SK-N-SH treated with all-trans-retinoic acid at 6 μM for 48 hours (cell line): ENCODE measurements around the gene PARP11.

Experiments used
- ATAC-seq: fragments of 200-7000 bp; cut with Tn5 transposase; 3 replicates; pipeline ENCODE4 v1.9.1; 2020; ENCODE audit warnings: mild to moderate bottlenecking, moderate library complexity
- ARNTL ChIP-seq: fragments of 450-650 bp; formaldehyde crosslinking; IDR thresholded peaks from 2 replicates; pipeline ENCODE4 v1.5.0; 2020; ENCODE audit warnings: low read depth, mild to moderate bottlenecking, moderate library complexity, borderline replicate concordance
- BACH2 ChIP-seq: fragments of 250-450 bp; sonication (Bioruptor Pico); IDR thresholded peaks from 2 replicates; pipeline ENCODE4 v1.9.0; 2021; ENCODE audit warnings: mild to moderate bottlenecking, borderline replicate concordance
- CREB5 ChIP-seq: fragments of 250-450 bp; sonication (Bioruptor Pico); IDR thresholded peaks from 2 replicates; pipeline ENCODE4 v1.5.1; 2020; ENCODE audit warnings: low read depth, mild to moderate bottlenecking, moderate library complexity
- CSDC2 ChIP-seq: fragments of 250-450 bp; sonication (Bioruptor Pico); IDR thresholded peaks from 2 replicates; pipeline ENCODE4 v1.5.0; 2020; ENCODE audit warnings: mild to moderate bottlenecking, moderate library complexity
- CSRNP3 ChIP-seq: fragments of 250-450 bp; sonication (Bioruptor Pico); IDR thresholded peaks from 2 replicates; pipeline ENCODE4 v1.5.1; 2021; ENCODE audit warnings: mild to moderate bottlenecking, moderate library complexity
- ESRRG ChIP-seq: fragments of 250-450 bp; sonication (Bioruptor Pico); IDR thresholded peaks from 2 replicates; pipeline ENCODE4 v1.6.1; 2021; ENCODE audit warnings: mild to moderate bottlenecking
- GLIS3 ChIP-seq: fragments of 250-450 bp; sonication (Bioruptor Pico); IDR thresholded peaks from 2 replicates; pipeline ENCODE4 v1.5.0; 2020; ENCODE audit warnings: mild to moderate bottlenecking, moderate library complexity
- ISL1 ChIP-seq: fragments of 250-450 bp; sonication (Bioruptor Pico); IDR thresholded peaks from 2 replicates; pipeline ENCODE4 v2.1.2; 2022; ENCODE audit warnings: mild to moderate bottlenecking, moderate library complexity
- OSR1 ChIP-seq: fragments of 250-450 bp; sonication (Bioruptor Pico); IDR thresholded peaks from 2 replicates; pipeline ENCODE4 v1.8.0; 2022; ENCODE audit warnings: moderate library complexity, mild to moderate bottlenecking, inconsistent platforms
- PATZ1 ChIP-seq: fragments of 250-450 bp; sonication (Bioruptor Pico); IDR thresholded peaks from 2 replicates; pipeline ENCODE4 v1.8.0; 2020; ENCODE audit warnings: mild to moderate bottlenecking, moderate library complexity, borderline replicate concordance
- PPARA ChIP-seq: fragments of 250-450 bp; sonication (Bioruptor Pico); IDR thresholded peaks from 2 replicates; pipeline ENCODE4 v1.5.0; 2020; ENCODE audit warnings: mild to moderate bottlenecking, borderline replicate concordance
- RARB ChIP-seq: fragments of 250-450 bp; sonication (Bioruptor Pico); IDR thresholded peaks from 2 replicates; pipeline ENCODE4 v1.8.0; 2021; ENCODE audit warnings: mild to moderate bottlenecking, moderate library complexity
- TCF4 ChIP-seq: fragments of 250-450 bp; sonication (Bioruptor Pico); IDR thresholded peaks from 2 replicates; pipeline ENCODE4 v1.8.0; 2021; ENCODE audit warnings: mild to moderate bottlenecking, moderate library complexity, borderline replicate concordance
- TOX ChIP-seq: fragments of 250-450 bp; sonication (Bioruptor Pico); IDR thresholded peaks from 2 replicates; pipeline ENCODE4 v1.8.0; 2021; ENCODE audit warnings: mild to moderate bottlenecking, moderate library complexity, borderline replicate concordance
- TSHZ2 ChIP-seq: fragments of 250-450 bp; sonication (Bioruptor Pico); IDR thresholded peaks from 2 replicates; pipeline ENCODE4 v1.5.0; 2020; ENCODE audit warnings: mild to moderate bottlenecking, moderate library complexity
- ZFP3 ChIP-seq: fragments of 250-450 bp; sonication (Bioruptor Pico); IDR thresholded peaks from 2 replicates; pipeline ENCODE4 v1.5.0; 2020; ENCODE audit warnings: mild to moderate bottlenecking, moderate library complexity
- ZFP30 ChIP-seq: fragments of 450-650 bp; formaldehyde crosslinking; IDR thresholded peaks from 2 replicates; pipeline ENCODE4 v1.5.0; 2022; ENCODE audit warnings: mild to moderate bottlenecking, moderate library complexity
- ZNF565 ChIP-seq: fragments of 450-650 bp; formaldehyde crosslinking; conservative IDR thresholded peaks from 2 replicates; pipeline ENCODE4 v1.5.0; 2020; ENCODE audit warnings: low read depth, mild to moderate bottlenecking, moderate library complexity
- ZNF70 ChIP-seq: fragments of 450-650 bp; formaldehyde crosslinking; IDR thresholded peaks from 2 replicates; pipeline ENCODE4 v1.5.0; 2020; ENCODE audit warnings: mild to moderate bottlenecking, moderate library complexity
- ZNF8 ChIP-seq: fragments of 450-650 bp; formaldehyde crosslinking; IDR thresholded peaks from 2 replicates; pipeline ENCODE4 v1.5.0; 2020; ENCODE audit warnings: mild to moderate bottlenecking, moderate library complexity

The PARP11 gene

GRCh38 chr12:3837049-3837448 lies 36.1 kb downstream of the PARP11 start:
- no peak for TF ChIP-seq CSRNP3 (CRISPR knock-in tag)
- no peak for TF ChIP-seq OSR1
- no peak for TF ChIP-seq ZNF70 (CRISPR knock-in tag)
- TF ChIP-seq CSDC2 (CRISPR knock-in tag) = no peak
- TF ChIP-seq ISL1 (CRISPR knock-in tag) = no peak
- no peak for TF ChIP-seq ESRRG (CRISPR knock-in tag)
- ATAC-seq = no peak

GRCh38 chr12:3836641-3837040 lies 36.6 kb downstream of the PARP11 start:
- ATAC-seq = no peak
- TF ChIP-seq PPARA (CRISPR knock-in tag) (no peak), OSR1 (no peak), ISL1 (CRISPR knock-in tag) (no peak), CSRNP3 (CRISPR knock-in tag) (no peak), CSDC2 (CRISPR knock-in tag) (no peak), BACH2 (no peak), RARB (CRISPR knock-in tag) (no peak), ARNTL (CRISPR knock-in tag) (no peak), TCF4 (CRISPR knock-in tag) (no peak), CREB5 (CRISPR knock-in tag) (no peak), ZNF70 (CRISPR knock-in tag) (no peak), TSHZ2 (no peak), TOX (CRISPR knock-in tag) (no peak), ZNF8 (CRISPR knock-in tag) (no peak), ZFP30 (no peak), GLIS3 (no peak), ZNF565 (no peak)
- TF ChIP-seq, all 23 proteins: peak for 0

GRCh38 chr12:3835914-3836313 lies 37.3 kb downstream of the PARP11 start:
- no peak for ATAC-seq
- no peak for TF ChIP-seq ZFP3 (CRISPR knock-in tag)
- TF ChIP-seq ESRRG (CRISPR knock-in tag) = no peak
- no peak for TF ChIP-seq PATZ1 (CRISPR knock-in tag)
- TF ChIP-seq TSHZ2 = no peak
- TF ChIP-seq ZNF70 (CRISPR knock-in tag) = no peak
- no peak for TF ChIP-seq ZNF8 (CRISPR knock-in tag)
- TF ChIP-seq ZFP30 = no peak
- TF ChIP-seq CSDC2 (CRISPR knock-in tag) = no peak
- TF ChIP-seq, all 23 proteins: peak for 0
